GM18951 (cell line): ENCODE measurements around the gene EGFL8.

Source experiments
- POLR2A ChIP-seq: IDR thresholded peaks from 4 replicates; pipeline ENCODE4 v1.6.1; 2011; ENCODE audit warnings: mild to moderate bottlenecking; ENCODE audit not compliant: insufficient read length, insufficient read depth; ENCODE audit errors: extremely low read depth
- in situ Hi-C: fragments of 300-500 bp; cut with MboI; formaldehyde crosslinking; loops from one replicate; pipeline ENCODE4 v1.12.0; 2022; ENCODE audit warnings: low sequenced_read_pairs, mixed read lengths, inconsistent platforms; ENCODE audit not compliant: unreplicated experiment

The EGFL8 gene

DNA sequence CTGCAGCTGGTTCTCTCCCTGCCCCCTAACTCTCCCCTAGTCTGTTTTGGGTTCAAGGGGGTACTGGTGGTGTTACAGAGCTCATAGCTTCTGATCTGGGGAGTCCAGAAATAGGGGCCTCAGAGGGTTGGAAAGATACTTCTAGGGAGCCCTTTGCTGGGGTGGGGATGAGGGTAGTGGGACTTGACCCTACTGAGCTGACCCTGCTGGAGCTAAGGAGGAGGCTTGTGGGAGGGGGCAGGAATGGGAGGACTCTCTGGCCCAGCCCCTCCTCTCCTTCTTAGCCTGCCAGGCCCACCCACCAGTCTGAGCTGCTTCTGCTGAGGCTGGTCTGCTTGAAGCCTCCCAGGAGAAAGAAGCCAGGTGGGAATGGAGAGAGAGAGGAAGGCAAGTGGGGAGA, at the start of gene EGFL8:
EGFL8 (plus strand) TSS at position 301 of the 400 bp plus-strand sequence. CDS start 1,571 bp downstream, outside the sequence.
- in situ Hi-C loops = no loop called here
- TF ChIP-seq POLR2A = no peak

DNA sequence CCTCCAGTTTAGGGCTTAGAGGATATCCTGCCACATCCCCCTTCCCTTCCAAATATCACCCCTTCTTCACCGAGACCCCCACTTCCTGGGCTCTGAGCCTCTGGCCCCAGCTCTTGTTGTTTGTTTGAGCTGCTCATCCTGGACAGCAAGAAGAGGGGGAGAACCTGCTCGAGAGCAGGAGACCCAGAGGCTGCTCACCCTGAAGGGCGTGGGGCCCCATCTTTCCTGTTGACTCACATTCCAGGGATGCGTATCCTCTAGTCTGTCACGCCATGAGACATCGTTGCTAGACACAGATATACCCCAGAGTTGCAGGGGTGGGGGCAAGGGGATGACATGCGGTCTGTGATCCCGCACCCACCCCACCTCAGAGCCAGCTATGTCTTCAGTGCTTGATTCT, 49.6 kb upstream of the EGFL8 start:
- in situ Hi-C loops = no loop called here
- no peak for TF ChIP-seq POLR2A

DNA sequence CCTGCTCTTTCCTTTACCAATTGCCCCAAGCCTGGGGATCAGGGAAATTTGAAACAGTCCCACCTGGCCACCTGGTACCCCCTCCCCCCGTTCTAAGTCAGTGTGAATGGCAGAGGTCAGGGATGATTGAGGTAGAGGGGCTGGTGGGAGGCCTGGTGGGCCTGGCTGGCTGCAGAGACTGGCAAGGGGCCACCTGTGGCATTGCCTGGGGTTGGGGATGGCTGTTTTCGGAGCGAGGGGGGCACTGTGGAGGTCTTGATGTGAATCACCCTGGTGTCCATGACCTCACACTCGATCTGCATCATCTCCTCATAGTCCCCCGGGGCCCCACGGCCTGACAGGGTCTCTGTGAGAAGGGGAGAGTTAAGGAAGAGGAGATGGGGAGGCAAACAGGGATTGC, 48.8 kb upstream of the EGFL8 start:
- no peak for TF ChIP-seq POLR2A
- in situ Hi-C loops = no loop called here

DNA sequence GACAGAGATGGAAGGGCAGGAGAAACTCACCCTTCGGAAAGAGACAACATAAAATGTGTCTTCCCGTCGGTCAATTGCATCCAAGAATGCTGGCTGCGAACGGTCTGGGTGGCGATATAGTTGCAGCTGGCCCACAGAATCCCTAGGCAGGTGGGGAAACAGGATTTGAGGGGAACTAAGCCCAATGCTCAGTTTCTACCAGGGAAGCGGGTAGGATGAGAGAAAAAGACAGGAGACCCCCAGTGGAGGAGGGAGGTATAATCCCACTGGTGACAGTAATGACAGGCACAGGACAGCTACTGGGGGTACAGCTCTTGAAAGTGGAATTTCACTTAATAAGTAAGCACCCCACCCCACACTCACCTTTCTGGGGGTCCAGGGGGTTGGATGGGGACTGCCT, 47.7 kb upstream of the EGFL8 start:
- in situ Hi-C loops = no loop called here
- TF ChIP-seq POLR2A = no peak

DNA sequence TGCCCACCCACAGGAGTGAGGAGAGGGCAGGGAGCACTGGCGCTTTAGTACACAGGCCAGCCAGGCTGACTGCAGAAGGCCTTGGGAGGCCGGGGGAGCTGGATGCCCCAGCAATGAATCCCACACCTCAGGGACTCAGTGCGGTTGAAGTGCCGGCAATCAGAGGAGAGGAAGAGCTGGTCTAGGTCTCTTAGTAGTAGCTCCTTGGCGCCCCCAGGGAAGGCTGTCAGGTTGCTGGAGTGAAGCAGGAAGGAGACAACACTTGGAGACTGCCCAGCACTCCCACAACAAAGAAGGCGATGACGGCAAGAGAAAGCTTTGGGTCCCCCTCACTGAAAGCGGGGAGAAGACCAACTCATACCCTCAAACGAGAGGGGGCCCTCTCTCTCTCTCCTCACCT, 46.9 kb upstream of the EGFL8 start:
- no peak for TF ChIP-seq POLR2A
- in situ Hi-C loops = no loop called here

DNA sequence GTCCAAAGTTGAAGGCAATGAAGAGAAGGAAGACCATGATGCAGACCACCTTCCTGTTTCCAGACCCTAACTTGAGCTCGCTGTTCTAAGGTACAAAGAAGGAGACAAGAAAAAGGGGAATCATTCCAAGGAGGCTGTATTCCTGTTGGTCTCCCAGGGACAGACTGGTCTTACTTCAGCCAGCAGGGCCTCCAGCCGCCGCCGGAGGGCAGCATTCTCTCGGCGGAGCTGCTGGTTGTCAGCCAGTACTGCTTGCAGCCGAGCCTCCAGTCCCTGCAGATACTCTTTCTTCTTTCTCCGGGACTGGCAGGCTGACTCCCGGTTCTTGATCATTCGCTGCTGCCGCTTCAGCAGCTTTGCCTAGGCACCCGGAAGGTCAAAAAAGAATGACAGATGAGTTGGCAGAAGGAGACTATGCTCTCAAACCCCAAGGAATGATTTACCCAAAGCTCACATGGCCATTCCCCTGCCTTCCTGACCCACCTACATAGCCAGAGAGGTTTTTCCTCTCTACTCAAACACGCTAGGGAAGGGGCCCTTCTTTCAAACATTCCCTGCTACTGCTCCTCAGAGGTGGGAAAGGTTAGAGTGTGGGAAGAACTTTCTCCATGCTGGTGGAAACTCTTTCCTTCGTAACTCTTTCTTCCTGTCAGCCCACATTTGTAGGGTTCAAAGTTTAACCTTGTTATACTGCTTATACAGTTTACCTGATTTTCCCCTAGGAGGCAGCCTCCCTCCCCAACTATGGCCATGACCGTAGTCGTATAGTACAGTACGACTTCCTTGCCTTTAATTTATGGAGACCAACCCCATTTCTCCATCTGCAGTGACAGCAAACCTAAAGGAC, 45.4 kb upstream of the EGFL8 start:
- no peak for TF ChIP-seq POLR2A

DNA sequence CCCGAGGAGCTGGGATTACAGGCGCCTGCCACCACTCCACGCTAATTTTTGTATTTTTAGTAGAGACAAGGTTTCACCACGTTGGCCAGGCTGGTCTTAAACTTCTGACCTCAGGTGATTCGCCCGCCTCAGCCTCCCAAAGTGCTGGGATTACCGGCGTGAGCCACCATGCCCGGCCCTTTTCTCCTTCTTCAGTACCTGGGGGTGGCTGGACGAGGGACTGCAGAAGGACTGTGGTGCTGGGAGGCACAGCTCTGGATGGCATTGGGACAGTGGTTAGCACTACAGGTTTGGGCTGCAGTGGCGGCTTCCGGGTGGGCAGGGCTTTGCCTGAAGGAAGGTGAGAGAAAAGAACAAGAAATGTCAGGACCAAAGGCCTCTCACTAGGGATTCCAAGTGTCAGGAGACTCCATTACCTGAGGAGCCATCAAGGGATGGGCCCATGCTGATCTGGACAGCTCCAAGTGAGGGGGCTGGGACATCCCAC, 43.8 kb upstream of the EGFL8 start:
- in situ Hi-C loops = no loop called here
- TF ChIP-seq POLR2A = no peak

More for the DNA sequence above, 45.4 kb upstream of the EGFL8 start:
- in situ Hi-C loops = no loop called here

DNA sequence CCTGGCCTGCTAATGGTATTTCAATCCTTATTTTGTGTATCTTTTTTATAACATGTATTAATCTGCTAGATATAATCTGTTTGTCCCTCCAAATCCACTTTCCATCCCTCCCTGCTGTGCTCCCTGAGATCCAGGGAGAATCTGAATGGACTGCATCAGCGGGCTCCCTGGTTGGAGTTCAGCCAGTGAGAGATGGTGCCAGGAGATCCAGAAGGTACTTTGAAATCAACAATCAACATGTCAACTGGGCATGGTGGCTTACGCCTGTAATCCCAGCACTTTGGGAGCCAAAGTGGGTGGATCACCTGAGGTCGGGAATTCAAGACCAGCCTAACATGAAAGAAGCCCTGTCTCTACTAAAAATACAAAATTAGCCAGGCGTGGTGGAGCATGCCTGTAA, 40.7 kb upstream of the EGFL8 start:
- in situ Hi-C loops = no loop called here
- TF ChIP-seq POLR2A = no peak

DNA sequence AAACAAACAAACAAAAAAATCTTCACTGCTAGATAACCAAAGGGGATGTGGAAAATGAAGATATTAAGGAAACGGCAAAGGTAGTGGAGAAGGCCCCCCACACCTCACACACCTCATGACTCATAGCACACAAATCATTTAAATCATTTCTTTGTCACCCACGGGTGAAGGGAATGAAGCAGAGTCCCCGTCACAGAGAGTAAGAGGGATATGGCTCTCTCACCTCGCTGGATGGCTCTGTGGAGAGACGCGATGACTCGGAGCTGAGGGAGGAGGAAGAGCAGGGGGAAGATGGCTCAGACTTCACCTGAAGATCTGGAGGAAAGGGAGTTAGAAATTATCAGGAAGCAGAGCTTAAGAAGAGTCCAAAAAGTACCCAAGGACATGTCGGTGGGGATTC, 37.5 kb upstream of the EGFL8 start:
- in situ Hi-C loops = no loop called here
- no peak for TF ChIP-seq POLR2A

DNA sequence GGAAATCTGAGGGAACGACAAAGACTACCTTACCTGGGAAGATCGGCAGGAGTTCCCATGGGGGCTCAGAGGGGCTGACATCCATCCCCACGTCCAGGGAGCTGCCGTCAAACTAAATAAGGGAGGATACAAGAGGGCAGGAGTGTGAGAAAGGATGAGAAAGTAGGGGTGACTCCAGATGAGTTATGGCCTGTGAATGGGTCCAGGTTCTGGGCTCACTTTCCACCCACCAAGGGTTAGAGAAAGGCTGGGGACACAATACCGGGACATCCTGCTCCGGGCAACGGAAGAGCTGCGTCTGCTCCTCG, 37.0 kb upstream of the EGFL8 start:
- in situ Hi-C loops = no loop called here
- no peak for TF ChIP-seq POLR2A

DNA sequence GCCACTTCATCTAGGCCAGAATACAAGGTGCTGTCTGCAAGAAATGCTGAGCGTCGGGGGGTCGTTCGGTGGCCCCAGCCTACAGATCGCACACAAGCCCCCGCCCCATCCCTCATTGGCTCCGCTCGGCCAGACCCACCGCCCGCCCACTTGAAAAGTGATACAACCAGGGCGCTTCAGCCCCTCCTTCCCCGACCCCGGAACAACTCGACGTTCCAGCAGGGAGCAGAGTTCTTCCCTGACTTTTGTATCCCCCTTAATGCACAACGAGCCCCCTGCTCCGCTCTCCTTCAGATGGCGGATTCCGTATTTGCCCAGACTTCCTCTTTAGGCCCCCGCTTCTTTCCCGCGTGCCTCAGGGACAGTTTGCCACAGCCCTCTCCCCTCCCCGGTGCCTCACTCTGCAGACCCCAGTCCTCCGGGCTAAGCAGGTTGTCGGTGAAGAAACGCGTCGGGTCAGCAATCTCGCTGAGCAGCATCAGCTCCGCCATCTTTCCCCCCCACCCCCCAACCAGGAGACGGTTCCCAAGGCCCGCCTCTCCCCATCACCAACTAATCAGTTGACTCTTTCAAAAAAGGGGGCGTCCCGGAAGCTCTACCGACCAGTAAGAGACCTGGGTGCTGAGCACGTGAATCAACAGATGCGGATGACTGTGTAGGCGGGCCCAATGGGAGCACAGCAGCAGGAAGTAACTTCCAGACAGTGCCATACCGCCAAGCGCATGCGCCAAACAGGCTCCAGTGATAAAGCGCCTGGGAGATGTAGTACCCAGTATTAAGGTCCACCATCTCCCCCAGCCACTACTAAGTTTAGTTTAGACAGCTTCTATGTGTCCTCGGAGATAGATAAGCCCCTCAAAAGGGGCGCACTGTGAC, 36.4 kb upstream of the EGFL8 start, which contains the start of gene ATF6B:
ATF6B (minus strand) TSS at position 530 of the 876 bp plus-strand sequence; CDS start at position 491, 39 bp downstream.
- peak; percentile 75 for TF ChIP-seq POLR2A
- in situ Hi-C loops = no loop called here

DNA sequence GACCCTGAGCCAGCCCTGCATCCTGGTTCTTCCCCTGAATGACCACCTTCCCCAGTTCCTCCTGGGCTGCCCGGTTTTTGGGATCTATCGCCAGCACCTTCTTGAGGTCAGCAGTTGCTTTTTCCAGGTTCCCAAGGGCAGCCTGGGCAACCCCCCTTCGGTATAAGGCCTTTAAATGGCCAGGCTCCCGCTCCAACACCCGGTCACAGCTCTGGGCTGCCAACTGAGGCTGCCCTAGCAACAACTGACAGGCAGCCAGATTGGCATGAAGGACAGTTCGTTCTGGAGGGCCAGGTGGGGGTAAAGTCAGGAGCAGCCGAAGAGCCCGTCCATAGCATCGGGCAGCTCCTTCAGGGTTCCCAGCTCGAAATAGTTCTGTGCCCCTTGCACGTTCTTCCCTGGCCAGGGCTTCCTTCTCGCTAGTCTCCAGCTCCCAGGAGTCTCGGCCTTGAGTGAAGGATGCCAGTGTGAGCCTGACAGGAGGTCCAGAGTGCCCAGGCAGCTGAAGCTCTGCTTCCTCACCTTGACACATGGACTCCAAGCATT, 35.6 kb upstream of the EGFL8 start:
- in situ Hi-C loops = no loop called here
- no peak for TF ChIP-seq POLR2A
